Measurements from ENCODE around the gene CGNL1.

CGNL1 gene

GRCh38 chr15:57332326-57332725 lies 44.0 kb upstream of the CGNL1 start:
- Histone ChIP-seq H3K27ac (ENCODE audit: low read depth, low read length, poor library complexity, severe bottlenecking) (no peak overlapping the region), H3F3A (ENCODE audit: insufficient read depth, low read length) (no peaks in the 10 kb centered on the region), H3K9me2 (ENCODE audit: low read depth, low read length) (no peaks in the 10 kb centered on the region), H3K27me3 (ENCODE audit: insufficient read depth, low read length) (0 out of 2 replicates have a peak, but pooled peaks cover 4% of the 10 kb centered on the region), H3K36me3 (ENCODE audit: insufficient read depth, low read length) (no peaks in the 10 kb centered on the region), H3K9ac (ENCODE audit: low read length) (no peak overlapping the region), H3K4me1 (ENCODE audit: insufficient read depth, low read length, severe bottlenecking) (no peaks in the 10 kb centered on the region), H3K9me3 (ENCODE audit: low read length) (no peaks in the 10 kb centered on the region), H3K4me2 (ENCODE audit: low read length) (no peak overlapping the region), H3K4me3 (ENCODE audit: low read depth, low read length, poor library complexity, severe bottlenecking) (no peak overlapping the region), H3K79me2 (ENCODE audit: insufficient read depth, low read length) (no peaks in the 10 kb centered on the region), H2AFZ (ENCODE audit: low read length) (no peak overlapping the region), H4K20me1 (ENCODE audit: insufficient read depth, low read length) (no peaks in the 10 kb centered on the region)
- TF ChIP-seq EZH2 (IDR thresholded peaks at IDR 0.05; ENCODE audit: borderline replicate concordance, low read length) (no peak), CTCF (IDR thresholded peaks at IDR 0.05; ENCODE audit: low read length) (no peak)

- H3K9ac ChIP-seq (ENCODE audit: low read length): no peak overlapping the region
- no peaks in the 10 kb centered on the region for H3K4me1 ChIP-seq (ENCODE audit: insufficient read depth, low read length, severe bottlenecking)
- no peak overlapping the region for H3K4me2 ChIP-seq (ENCODE audit: low read length)
- H3K27ac ChIP-seq (ENCODE audit: low read depth, low read length, poor library complexity, severe bottlenecking): no peak overlapping the region
- 0 out of 2 replicates have a peak, but pooled peaks cover 4% of the 10 kb centered on the region for H3K27me3 ChIP-seq (ENCODE audit: insufficient read depth, low read length)
- H3K9me3 ChIP-seq (ENCODE audit: low read length): no peaks in the 10 kb centered on the region
- no peaks in the 10 kb centered on the region for H3K36me3 ChIP-seq (ENCODE audit: insufficient read depth, low read length)
- no peak overlapping the region for H2AFZ ChIP-seq (ENCODE audit: low read length)
- no peak overlapping the region for H3K4me3 ChIP-seq (ENCODE audit: low read depth, low read length, poor library complexity, severe bottlenecking)
- H3F3A ChIP-seq (ENCODE audit: insufficient read depth, low read length): no peaks in the 10 kb centered on the region
- H4K20me1 ChIP-seq (ENCODE audit: insufficient read depth, low read length): no peaks in the 10 kb centered on the region
- H3K9me2 ChIP-seq (ENCODE audit: low read depth, low read length): no peaks in the 10 kb centered on the region
- TF ChIP-seq EZH2 (IDR thresholded peaks at IDR 0.05; ENCODE audit: borderline replicate concordance, low read length) (no peak), CTCF (IDR thresholded peaks at IDR 0.05; ENCODE audit: low read length) (no peak)
- H3K79me2 ChIP-seq (ENCODE audit: insufficient read depth, low read length): no peaks in the 10 kb centered on the region
Measured at GRCh38 chr15:57333487-57333886, 42.8 kb upstream of the CGNL1 start.

GRCh38 chr15:57334257-57334656 lies 42.0 kb upstream of the CGNL1 start:
- H3K79me2 ChIP-seq (ENCODE audit: insufficient read depth, low read length): no peaks in the 10 kb centered on the region

More at GRCh38 chr15:57334257-57334656, 42.0 kb upstream of the CGNL1 start:
- Histone ChIP-seq H2AFZ (ENCODE audit: low read length) (no peak overlapping the region), H3K9me2 (ENCODE audit: low read depth, low read length) (no peaks in the 10 kb centered on the region), H3K27ac (ENCODE audit: low read depth, low read length, poor library complexity, severe bottlenecking) (no peak overlapping the region), H3F3A (ENCODE audit: insufficient read depth, low read length) (no peaks in the 10 kb centered on the region), H3K9ac (ENCODE audit: low read length) (no peak overlapping the region), H3K9me3 (ENCODE audit: low read length) (no peaks in the 10 kb centered on the region), H3K36me3 (ENCODE audit: insufficient read depth, low read length) (no peaks in the 10 kb centered on the region), H4K20me1 (ENCODE audit: insufficient read depth, low read length) (no peaks in the 10 kb centered on the region), H3K4me3 (ENCODE audit: low read depth, low read length, poor library complexity, severe bottlenecking) (no peak overlapping the region), H3K27me3 (ENCODE audit: insufficient read depth, low read length) (0 out of 2 replicates have a peak, but pooled peaks cover 4% of the 10 kb centered on the region), H3K4me2 (ENCODE audit: low read length) (no peak overlapping the region), H3K4me1 (ENCODE audit: insufficient read depth, low read length, severe bottlenecking) (no peaks in the 10 kb centered on the region)
- TF ChIP-seq CTCF (IDR thresholded peaks at IDR 0.05; ENCODE audit: low read length) (no peak), EZH2 (IDR thresholded peaks at IDR 0.05; ENCODE audit: borderline replicate concordance, low read length) (no peak)
